HG03460 (cell line): ENCODE results near the gene TNFAIP8L3.
"Not testable (repeated sequence)": the region's sequence is repeated elsewhere in the genome, so short reads cannot be mapped to it uniquely, and the experiment has no call there.

Experiments used
- ATAC-seq: cut with Tn5 transposase; IDR thresholded peaks from one replicate; pipeline ENCODE4 v1.9.1; 2021; ENCODE audit not compliant: unreplicated experiment

TNFAIP8L3 gene

DNA sequence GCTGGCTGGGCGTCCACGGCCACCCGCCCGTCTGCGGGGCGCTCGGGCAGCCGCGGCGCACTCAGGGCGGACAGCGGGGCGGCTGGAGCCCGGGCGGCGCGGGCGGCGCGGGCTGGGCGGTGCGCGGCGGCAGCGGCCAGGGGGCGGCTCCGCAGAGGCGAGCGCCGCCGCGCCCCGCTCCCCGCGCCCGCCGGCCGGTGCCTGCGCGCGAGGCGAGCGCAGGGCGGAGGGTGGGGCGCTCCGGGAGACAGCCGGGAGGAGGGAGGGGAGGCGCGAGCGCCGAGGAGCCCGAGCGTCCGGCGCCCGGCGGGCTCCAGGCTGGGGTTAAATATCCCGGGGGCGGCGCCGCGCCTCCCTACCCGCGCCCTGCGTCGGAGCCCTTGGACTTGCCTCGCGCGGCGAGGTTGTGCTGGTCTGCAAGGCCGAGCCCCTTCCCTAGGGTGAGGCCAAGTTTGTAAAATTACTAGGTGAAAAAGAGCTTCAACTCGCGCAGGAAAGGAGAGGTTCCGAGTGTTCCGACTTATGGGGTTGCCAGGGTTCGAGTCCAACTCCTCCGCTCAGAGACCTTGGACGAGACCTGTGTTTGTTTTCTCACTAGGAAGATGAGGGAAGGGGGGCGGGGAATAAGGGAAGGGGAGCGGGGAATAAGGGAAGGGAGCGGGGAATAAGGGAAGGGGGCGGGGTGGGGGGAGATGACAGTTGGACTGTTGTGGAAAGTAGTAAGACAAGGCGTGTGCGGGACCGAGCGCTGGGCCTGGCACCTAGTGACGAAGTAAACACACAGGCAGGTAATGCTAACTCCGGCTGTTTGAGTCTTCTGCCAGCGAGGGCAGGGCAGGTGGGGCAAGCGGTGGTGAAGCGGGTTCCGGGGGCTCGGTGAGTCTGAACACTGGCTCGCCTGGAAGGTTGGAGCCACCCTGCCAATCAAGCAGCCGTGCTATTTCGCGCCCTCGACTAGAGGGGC, at the start of gene TNFAIP8L3:
TNFAIP8L3 (minus strand) TSS at position 301 of the 964 bp plus-strand sequence. CDS start 311 bp downstream, outside the sequence.
- no peak for ATAC-seq

DNA sequence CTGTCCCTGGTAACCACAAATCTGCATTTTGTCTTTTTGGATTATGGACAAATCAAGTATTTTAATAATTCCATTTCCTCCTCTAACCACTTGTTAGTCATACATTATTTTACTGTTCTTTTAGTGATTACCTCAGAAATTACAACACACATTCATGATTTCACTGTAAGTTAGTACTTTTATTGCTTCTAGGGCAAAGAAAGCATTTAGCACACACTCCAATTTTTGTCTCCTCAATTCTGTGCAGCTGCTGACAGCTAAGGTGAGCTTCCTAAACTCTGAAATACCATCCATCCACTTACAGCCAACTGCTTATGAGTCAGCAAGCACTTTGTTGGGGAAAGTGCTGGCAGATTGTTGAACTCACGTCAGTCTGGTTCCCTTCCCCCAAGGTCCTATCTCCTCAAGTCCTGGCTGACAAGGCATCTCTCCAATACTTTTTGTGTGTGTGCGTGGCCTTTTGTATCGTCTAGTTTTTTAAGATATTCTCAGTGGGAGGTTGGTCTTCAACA, 49.4 kb upstream of the TNFAIP8L3 start:
- no peak for ATAC-seq

DNA sequence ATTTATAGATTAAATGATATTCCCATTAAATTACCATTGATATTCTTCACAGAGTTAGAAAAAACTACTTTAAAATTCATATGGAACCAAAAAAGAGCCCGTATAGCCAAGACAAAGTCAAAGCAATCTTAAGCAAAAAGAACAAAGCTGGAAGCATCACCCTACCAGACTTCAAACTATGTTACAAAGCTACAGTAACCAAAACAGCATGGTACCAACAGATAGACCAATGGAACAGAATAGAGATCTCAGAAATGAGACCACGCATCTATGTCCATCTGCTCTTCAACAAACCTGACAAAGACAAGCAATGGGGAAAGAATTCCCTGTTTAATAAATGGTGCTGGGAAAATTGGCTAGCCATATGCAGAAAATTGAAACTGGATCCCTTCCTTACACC, 45.6 kb upstream of the TNFAIP8L3 start:
- not testable (repeated sequence) for ATAC-seq

DNA sequence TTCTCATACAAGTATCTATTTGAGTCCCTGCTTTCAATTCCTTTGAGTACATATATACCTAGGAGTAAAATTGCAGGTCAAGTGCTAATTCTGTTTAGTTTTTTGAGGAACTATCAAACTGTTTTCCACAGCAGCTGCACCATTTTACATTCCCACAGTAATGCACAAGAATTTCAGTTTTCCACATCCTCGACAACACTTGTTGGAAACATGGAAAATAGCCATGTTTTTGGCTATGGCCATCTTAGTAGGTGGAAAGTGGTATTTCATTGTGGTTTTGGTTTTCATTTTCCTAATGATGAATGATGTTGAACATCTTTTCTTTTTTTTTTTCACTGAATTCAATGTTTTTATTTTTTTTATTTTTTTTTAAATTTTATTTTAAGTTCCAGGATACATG, 44.4 kb upstream of the TNFAIP8L3 start:
- no peak for ATAC-seq

DNA sequence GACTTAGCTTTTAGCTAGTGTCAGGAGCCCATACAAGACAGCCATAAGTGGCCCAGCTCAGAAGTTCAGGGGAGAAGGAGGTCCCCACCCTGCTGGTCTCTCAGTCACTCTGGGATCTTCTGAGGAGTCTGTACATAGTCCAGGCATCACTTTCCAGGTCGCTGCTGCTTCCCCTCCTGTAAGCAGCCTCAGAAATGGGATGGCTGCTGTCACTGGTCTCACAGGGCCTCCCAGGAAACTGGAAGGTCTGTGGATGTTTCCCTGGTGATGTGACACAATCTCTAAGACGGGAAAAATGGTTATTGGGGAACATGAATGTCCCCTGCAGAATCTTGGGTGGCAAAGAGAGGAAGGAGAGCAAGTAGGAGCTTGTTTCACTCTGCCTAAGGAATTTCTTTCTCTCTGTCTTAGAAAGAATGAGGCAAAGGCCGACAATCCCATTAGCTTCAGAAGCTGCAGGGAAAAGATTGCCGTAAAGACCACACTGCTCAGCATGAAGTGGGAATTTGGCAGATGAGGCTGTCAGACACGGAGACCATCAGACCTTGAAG, 43.2 kb upstream of the TNFAIP8L3 start:
- no peak for ATAC-seq

DNA sequence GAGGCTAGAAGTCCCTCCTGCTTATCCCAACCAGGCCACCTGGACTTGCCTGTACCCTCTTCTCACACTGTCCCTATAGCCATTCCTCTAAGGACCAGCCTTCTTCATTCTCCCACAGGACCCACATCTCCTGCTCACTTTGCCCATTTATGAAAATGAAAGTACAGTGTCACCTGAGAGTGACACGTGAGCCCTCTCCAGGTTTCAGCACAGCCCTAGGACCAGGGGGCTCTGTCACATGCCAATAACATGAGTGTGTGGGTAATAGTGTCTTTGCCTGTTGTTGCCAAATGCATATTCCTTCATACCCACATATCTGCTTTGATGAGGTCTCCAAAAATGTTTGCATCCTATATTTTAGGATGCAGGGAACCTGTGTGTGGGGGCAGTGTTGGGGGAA, 42.3 kb upstream of the TNFAIP8L3 start:
- ATAC-seq, result no peak

DNA sequence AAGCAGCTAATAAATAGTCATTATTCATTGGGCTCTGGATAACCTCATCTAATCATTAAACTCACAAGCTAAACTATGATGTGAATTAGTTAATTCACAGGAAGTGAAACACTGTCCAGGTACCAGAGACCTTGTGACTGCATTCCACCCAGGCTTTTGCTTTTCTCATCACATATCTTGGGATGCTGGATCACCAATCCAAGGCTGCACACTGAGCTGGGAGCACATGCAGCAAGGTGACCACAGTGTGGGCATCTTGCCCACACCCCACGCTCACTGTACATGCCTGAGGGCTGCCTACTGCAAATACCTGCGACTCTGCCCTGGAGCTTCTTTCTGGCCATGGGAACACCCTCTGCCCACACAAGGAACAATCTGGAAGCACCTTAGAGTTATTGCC, 40.6 kb upstream of the TNFAIP8L3 start:
- no peak for ATAC-seq

DNA sequence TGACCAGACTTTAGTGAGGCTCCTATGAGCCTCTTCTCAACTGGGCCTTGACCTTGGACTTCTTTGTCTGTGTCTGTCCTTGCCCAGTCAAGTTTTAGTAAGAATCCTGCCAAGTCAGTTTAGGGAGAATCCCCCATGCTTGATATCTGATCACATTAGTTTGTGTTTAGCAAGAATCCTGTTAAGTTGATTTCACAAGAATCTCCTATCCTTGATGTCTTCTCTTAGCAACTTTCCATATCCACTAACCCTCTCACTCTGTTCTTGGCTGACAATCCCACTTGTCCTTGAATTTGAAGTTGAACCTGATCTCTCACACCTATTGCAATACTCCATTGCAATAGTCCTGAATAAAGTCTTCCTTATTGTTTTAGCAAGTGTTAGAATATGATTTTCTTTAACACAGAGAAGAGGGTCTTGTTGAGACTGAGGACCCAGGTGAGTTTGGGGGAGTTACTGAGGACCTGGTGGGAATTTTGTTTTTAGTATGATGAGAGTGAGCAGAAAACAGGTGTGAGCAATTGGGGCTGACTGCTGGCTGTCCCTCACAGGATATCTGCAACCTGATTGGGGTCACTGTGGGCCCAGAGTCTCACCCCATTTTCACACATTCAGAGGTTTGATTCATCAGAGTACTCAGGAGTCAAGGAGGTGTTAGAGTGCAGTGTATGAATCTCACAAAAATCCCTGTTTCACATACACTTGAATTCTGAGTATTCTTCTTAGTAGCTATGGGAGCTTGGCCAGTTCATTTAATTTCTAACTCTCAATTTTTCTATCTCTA, 39.9 kb upstream of the TNFAIP8L3 start:
- ATAC-seq, result no peak

DNA sequence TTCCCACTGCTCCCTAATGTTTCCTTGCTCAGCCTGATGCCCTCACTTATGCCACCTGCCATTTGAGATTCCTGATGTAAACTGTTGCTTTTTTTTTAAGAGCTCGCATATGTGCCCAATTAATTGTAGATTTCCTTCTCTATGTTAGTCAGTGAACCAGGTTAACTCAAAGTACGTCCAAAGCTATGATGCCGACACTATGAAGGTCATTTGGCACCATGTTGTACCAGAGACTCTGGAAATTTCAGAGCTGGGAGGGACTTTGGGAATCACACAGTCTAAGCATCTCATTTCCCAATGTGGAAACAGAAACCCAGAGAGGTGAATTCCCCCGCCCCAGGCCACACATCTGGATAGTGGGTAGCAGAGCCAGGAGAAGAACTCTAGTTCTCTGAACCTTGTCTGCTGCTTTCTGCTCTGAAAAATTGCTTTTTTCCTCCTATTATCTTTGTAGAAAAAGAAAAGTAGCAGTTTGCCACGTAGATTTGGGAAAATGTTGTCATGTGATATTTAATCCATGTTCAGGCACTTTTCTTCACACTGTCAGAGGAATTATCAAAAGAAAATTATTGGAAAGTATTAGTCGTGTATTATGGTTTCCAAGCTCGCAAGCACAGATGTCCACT, 38.5 kb upstream of the TNFAIP8L3 start:
- no peak for ATAC-seq

DNA sequence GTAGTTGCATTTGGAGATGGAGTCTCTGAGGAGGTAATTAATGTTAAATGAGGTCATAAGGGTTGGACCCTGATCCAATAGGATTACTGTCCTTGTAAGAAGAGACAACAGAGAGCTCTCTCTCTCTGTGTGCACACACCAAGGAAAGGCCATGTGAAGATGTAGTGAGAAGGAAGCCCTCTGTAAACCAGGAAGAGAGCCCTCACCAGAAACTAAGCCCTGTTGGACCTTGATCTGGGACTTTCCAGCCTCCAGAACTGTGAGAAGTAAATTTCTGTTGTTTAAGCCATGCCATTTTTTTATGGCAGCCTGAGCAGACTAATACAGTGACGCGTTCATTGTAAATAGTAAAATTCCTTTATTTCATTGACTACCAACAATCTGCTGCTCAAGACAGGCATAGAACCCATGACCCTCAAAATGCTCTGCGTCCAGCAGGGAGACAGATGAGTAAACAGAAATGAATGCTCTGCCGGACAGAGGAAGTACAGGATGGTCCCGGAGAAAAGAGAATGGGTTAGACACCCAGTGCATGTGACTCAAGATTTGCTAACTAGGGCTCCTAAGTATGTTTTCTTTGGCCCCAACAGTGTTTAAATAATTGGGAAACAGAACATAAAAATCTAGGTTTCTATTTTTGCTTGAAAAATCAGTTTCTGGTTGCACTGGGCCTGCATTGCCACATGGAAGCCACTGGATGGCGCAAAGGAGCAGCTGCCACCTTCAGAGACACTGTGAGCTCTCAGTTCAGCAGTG, 37.9 kb upstream of the TNFAIP8L3 start:
- ATAC-seq, result no peak

DNA sequence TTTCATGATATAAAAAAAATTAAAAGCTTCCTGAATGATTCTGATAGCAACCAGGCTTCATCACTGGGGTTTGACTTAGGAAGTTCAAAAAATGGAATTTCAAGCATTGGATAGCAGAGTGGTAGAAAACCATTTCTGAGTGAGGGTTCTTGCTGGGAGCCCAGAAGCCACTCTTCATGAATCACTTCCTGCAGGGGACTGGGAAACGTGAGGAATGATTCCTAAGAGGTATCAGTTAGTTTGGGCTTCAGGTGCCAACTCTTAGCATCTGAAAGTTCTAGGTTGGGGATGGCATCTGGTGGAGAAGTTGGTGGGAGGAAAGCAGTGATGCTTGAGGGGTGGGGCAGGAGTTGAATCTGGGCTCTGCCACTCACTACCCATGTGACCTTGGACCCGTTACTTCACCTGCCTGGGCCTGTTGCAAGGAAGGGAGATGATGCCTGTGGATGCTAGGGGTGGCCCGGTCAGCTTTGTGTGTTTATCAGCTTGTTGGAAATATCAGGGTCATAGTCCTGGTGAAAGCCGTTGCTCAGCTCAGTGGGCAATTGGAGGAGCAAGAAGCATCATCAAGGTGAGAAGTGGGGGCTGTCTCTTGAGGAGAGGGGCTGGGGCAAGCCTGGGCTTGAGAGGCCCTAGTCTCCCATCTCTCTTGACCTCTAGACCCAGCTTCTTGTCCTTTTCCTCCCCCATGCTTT, 37.0 kb upstream of the TNFAIP8L3 start:
- ATAC-seq, result no peak

DNA sequence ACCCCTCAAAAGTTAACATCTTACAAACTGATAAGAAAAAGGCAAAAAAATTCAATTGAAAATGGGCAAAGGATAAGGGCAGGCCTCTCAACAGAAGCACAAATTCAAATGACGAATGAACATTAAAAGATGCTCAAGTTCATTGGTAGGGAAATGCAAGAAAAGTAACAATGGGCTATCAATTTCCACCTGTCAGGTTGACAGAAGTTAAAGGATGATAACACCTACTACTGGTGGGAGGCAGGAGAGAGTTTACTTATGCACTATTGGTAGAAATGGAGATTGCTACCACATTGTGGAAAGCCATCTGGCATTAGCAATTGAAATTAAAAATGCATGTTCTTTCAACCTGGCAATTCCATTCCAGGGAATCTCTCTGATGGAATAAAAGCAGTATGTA, 35.6 kb upstream of the TNFAIP8L3 start:
- ATAC-seq, result no peak

DNA sequence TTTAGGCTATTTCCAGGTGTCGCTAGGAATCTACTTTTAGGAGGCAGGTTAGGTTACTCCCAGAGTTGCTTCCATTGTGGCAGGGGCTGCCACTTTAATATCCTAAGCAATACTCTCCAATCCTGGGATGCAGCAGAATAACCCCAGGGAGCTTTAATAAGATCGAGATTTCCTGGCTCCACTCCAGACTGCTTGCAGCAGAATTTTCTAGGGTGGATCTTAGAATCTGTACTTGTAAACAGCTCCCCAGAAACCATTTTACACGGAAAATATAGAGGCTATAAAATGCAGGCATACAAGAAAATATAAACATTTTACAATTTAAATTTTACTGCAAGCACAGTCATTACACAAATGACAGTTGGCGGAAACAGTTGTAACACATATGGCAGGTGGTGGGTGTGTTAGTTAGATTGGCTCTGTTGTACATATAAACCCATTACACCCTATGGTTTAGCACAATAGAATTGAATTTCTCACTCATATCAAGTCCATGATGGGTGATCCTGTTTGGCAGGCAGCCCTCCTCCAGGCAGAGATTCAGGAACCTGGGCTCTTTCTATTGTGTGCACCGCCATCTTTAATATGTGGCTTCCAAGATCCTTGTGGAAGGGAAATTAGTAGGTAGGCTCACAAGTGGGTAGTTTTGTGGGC, 35.0 kb upstream of the TNFAIP8L3 start:
- no peak for ATAC-seq

DNA sequence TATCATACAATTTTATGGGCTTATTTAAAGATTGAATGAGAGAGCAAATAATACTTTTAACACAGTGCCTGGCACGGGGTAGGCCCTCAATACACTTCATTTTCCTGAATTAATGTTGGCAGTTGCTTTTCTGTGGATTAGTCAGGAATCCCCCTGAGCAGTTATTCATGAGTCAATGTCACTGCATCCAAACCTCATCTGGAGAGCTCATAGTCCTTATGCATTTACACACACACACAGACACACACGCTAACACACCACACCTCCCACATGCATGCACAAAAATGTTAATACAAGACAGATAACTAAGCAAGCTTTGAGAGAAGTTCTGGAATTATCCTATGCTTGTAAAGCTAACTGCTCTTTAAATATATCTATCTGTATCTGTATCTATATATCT, 34.0 kb upstream of the TNFAIP8L3 start:
- ATAC-seq, result no peak

DNA sequence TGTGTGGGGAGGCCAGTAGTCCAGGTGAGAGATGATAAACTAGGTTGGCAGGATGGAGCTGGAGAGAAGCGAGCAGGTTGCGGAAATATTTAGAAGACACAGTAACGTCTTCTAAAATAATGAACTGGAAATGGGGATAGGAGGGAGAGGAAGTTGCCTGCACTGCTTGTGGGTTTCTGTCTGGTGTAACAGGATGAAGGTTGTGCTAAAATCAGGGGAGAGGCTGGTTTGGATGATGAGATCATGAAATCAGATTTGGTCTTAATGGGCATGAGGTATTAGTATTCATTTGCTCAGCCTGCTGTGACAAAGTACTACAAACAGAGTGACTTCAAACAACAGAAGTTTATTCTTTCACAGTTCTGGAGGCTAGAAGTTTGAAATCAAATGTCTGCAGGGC, 32.1 kb upstream of the TNFAIP8L3 start:
- ATAC-seq, result no peak

DNA sequence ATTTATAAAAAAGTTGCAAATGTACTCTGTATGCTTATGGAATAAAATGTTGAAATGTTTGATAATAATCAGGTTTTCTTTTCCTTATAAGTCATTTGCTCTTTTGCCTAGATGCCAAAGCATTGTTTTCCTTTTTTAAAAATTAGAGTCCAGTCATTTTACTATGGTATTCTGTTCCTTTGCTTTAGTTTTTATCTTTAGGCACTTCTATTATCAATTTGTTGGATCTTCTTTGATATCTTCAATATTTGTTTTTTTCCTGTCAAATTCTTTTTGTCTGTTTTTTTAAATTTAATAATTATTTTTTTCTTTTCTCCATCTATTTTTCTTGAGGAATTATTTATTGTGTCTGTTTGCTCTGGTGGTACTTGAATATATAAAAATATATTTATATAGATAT, 28.3 kb upstream of the TNFAIP8L3 start:
- not testable (repeated sequence) for ATAC-seq

DNA sequence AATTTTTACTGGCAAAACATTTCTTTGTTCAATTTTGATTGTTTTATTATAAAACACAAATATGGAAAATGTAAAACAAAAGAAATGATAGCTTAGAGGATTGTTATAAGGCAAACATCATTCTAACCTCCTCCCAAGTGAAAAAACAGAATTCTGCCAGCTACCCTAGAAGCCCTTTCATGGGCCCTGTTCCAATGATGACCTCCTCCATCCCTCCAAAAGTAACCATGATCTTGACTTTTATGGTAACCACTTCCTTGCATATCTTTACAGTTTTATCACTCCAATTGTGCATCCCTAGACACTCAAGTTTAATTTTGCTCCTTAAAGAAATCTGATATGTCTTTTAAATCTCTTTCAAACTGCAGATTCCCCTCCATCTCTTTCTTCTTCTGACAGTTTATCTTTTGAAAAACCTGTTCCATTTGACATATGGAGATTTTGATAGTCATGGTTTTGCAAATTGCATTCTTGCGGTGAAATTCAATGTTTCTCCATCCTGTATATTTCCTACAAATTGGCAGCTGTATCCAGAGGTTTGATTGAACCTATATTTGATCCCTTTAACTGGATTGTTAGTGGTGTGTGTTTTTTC, 27.0 kb upstream of the TNFAIP8L3 start:
- no peak for ATAC-seq

DNA sequence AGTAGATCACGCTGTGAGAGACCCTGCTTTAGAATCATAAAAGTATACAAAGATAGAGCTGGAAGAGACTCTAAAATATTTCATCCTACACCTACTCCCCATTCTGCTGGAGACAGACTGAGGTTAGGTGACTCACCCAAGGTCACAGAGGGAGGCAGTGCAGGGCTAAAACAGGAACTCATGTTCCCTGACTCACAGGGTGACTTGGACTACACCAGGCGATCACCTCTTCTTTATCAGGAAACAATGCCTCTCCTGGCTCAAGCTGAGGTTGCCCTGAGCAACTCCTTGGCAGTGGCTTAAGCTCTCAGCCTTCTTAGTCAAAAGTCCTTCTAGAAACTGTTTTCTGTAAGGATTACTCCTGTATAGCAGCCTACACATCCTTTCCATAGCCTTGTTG, 26.4 kb upstream of the TNFAIP8L3 start:
- ATAC-seq, result no peak

DNA sequence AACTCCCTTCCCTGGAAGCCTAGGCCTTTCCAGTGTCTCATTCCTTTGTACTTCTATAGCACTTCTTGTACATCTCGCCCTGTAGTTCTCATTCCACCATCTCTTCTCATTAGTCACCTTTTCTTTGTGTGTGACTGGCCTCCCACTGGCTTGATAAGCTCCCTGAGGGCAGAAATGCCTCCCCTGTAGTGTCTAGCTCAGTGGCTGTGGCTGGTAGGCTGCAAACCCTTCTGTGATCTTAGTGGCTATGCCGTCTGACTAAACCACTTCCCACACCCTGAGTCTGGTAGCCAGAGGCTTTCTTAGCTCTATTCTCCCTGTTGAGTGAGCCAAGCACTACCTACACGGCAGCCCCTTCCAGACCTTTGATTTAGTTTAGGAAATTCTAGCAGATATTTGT, 24.4 kb upstream of the TNFAIP8L3 start:
- no peak for ATAC-seq
